K562 (cell line): ENCODE results near the gene KMT2A. TPM values are rescaled to one million over a fixed set of nuclear protein-coding genes. Genes with fewer than 3 reads are reported as not detected.

Source experiments
- BMI1 ChIP-seq: fragments of 150-350 bp; IDR thresholded peaks from 2 replicates; pipeline ENCODE4 v1.6.1; 2014; ENCODE audit warnings: low read length
- CHCHD3 ChIP-seq: fragments of 250-450 bp; sonication (Bioruptor Pico); IDR thresholded peaks from 2 replicates; pipeline ENCODE4 v2.1.2; 2022; ENCODE audit warnings: mild to moderate bottlenecking
- COPS2 ChIP-seq: fragments of 450-650 bp; conservative IDR thresholded peaks from 2 replicates; pipeline ENCODE4 v1.6.1; 2016; ENCODE audit warnings: mild to moderate bottlenecking, moderate library complexity
- CXXC5 ChIP-seq: fragments of 250-450 bp; sonication (Bioruptor Pico); IDR thresholded peaks from 2 replicates; pipeline ENCODE4 v1.8.0; 2022; ENCODE audit warnings: inconsistent platforms, mild to moderate bottlenecking, moderate library complexity
- GATA2 ChIP-seq: sonication (generic); formaldehyde crosslinking; IDR thresholded peaks from 2 replicates; pipeline ENCODE4 v1.4.0; 2020; ENCODE audit warnings: mild to moderate bottlenecking, missing genetic modification reagents
- MAZ ChIP-seq, 2 experiments: fragments of 450-650 bp in 1 of 2; sonication (generic) in 1 of 2; formaldehyde crosslinking; IDR thresholded peaks in 1 of 2; conservative IDR thresholded peaks in 1 of 2; 2 replicates each; pipeline versions ENCODE4 v1.4.0 to v1.5.0; 2020; ENCODE audit warnings: mild to moderate bottlenecking in 1 of 2, missing genetic modification reagents in 1 of 2
- NELFE ChIP-seq: IDR thresholded peaks from 2 replicates; pipeline ENCODE4 v1.6.1; 2011; ENCODE audit warnings: mild to moderate bottlenecking; ENCODE audit not compliant: insufficient read depth, insufficient read length
- NR2F6 ChIP-seq: fragments of 450-650 bp; formaldehyde crosslinking; IDR thresholded peaks from 2 replicates; pipeline ENCODE4 v1.4.0; 2020; ENCODE audit warnings: mild to moderate bottlenecking
- PML ChIP-seq: IDR thresholded peaks from 2 replicates; pipeline ENCODE4 v1.6.1; 2012; ENCODE audit warnings: low read length, inconsistent platforms
- XRCC4 ChIP-seq: IDR thresholded peaks from one replicate; pipeline ENCODE4 v1.6.1; 2011; ENCODE audit not compliant: insufficient read depth, insufficient read length; ENCODE audit errors: extremely low read depth
- ZBTB40 ChIP-seq, 2 experiments: fragments of 450-650 bp in 1 of 2; sonication (generic) in 1 of 2; formaldehyde crosslinking in 1 of 2; IDR thresholded peaks; 2 replicates each; pipeline versions ENCODE4 v1.7.1 to v1.9.0; 2016 to 2022; ENCODE audit warnings: inconsistent platforms in 1 of 2, mild to moderate bottlenecking in 1 of 2, missing genetic modification reagents in 1 of 2
- ZNF280A ChIP-seq: fragments of 450-650 bp; IDR thresholded peaks from 2 replicates; pipeline ENCODE4 v1.6.1; 2018; ENCODE audit warnings: mild to moderate bottlenecking, low read depth; ENCODE audit not compliant: partially characterized antibody
- ZNF76 ChIP-seq: fragments of 250-450 bp; sonication (Bioruptor Pico); IDR thresholded peaks from 2 replicates; pipeline ENCODE4 v1.4.0; 2020; ENCODE audit warnings: mild to moderate bottlenecking, moderate library complexity, borderline replicate concordance
- polyA plus RNA-seq, 8 experiments: library from polyadenylated mRNA; depleted of rRNA in 4 of 8; stranded (reverse) in 5 of 8; unstranded in 3 of 8; fragments of >200 nt; fragmentation: Nextera tagmentation in 2 of 8; fragmentation: Illumina TruSeq in 1 of 8; extraction: Ambion mirVana in 2 of 8; extraction: Trizol in 1 of 8; gene quantifications; 2 replicates each; pipeline versions ENCODE4 v1.2.1 to v1.2.3, GENCODE V29; 2011 to 2014; ENCODE audit warnings: inconsistent platforms in 1 of 8, missing spikeins in 1 of 8
- total RNA-seq, 7 experiments: library from RNA; depleted of rRNA in 6 of 7; stranded (reverse); fragments of >200 nt in 6 of 7; fragmentation: Illumina TruSeq in 2 of 7; extraction: Trizol in 2 of 7; gene quantifications; 2 replicates each; pipeline versions ENCODE4 v1.2.1 to v1.2.3, GENCODE V29; 2011 to 2021; ENCODE audit warnings: low replicate concordance in 1 of 7
- TF ChIP-seq, protein P1 (sequence below): fragments of 250-450 bp; sonication (Bioruptor Pico); IDR thresholded peaks from 2 replicates; pipeline ENCODE4 v1.9.0; 2021; ENCODE audit warnings: mild to moderate bottlenecking, inconsistent platforms

The KMT2A gene
- total and polyA plus RNA-seq, 9 of the 15 experiments (the other 6 are each of a cell fraction or from before 2014, with no cell fraction given) = 9.6 to 59.9 (median 32.6) TPM

- no peak for TF ChIP-seq ZBTB40 (IDR thresholded peaks at IDR 0.05)
- TF ChIP-seq ZBTB40 (CRISPR knock-in tag; IDR thresholded peaks at IDR 0.05) = no peak
- TF ChIP-seq GATA2 = peak; percentile 73; the same call in 1 of the 2 replicates
- TF ChIP-seq MAZ (CRISPR knock-in tag; conservative IDR thresholded peaks at IDR 0.05 in 1 of 2, IDR thresholded peaks at IDR 0.05 in 1 of 2) = peak in 1 of 2 experiments; percentile 52; a peak in 2 of 4 replicates
- TF ChIP-seq XRCC4 = no peak
- TF ChIP-seq CXXC5 (CRISPR knock-in tag) = no peak
- TF ChIP-seq, protein P1, sequence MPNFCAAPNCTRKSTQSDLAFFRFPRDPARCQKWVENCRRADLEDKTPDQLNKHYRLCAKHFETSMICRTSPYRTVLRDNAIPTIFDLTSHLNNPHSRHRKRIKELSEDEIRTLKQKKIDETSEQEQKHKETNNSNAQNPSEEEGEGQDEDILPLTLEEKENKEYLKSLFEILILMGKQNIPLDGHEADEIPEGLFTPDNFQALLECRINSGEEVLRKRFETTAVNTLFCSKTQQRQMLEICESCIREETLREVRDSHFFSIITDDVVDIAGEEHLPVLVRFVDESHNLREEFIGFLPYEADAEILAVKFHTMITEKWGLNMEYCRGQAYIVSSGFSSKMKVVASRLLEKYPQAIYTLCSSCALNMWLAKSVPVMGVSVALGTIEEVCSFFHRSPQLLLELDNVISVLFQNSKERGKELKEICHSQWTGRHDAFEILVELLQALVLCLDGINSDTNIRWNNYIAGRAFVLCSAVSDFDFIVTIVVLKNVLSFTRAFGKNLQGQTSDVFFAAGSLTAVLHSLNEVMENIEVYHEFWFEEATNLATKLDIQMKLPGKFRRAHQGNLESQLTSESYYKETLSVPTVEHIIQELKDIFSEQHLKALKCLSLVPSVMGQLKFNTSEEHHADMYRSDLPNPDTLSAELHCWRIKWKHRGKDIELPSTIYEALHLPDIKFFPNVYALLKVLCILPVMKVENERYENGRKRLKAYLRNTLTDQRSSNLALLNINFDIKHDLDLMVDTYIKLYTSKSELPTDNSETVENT = no peak
- TF ChIP-seq BMI1 = no peak
- no peak for TF ChIP-seq NELFE
- TF ChIP-seq COPS2 = no peak
- TF ChIP-seq NR2F6 = no peak
- TF ChIP-seq CHCHD3 (CRISPR knock-in tag) = no peak
- TF ChIP-seq ZNF76 = no peak
- TF ChIP-seq PML = peak; percentile 48
- no peak for TF ChIP-seq ZNF280A
Observed at GRCh38 chr11:118437208-118438125, 1.2 kb downstream of the KMT2A start (continued).
